ENCODE measurements around the gene SIL1.

- TF ChIP-seq POLR2A (IDR thresholded peaks at IDR 0.05; ENCODE audit: low read depth, low read length), result no peak
- no peak for TF ChIP-seq POLR2AphosphoS5 (IDR thresholded peaks at IDR 0.05; ENCODE audit: low read depth, low read length)
- no peak for TF ChIP-seq TAF1 (IDR thresholded peaks at IDR 0.05; ENCODE audit: borderline replicate concordance, low read depth, low read length)
These were observed 48.5 kb downstream of the SIL1 start for GRCh38 chr5:139149477-139150199.
